Neural cell (in vitro differentiated cells): ENCODE data around the gene MYBPC3.
A peak's percentile ranks its signal among the peaks of the same experiment; 100 is the strongest.

ENCODE experiments used
- EZH2 ChIP-seq: fragments of 200-600, 300-800 bp; shearing (Covaris generic), sonication (generic); IDR thresholded peaks from 2 replicates; pipeline ENCODE4 v1.6.1; 2014; ENCODE audit warnings: antibody characterized with exemption, low read length, borderline replicate concordance, mild to moderate bottlenecking; ENCODE audit not compliant: insufficient read depth, poor library complexity, severe bottlenecking
- POLR2AphosphoS5 ChIP-seq: IDR thresholded peaks from 2 replicates; pipeline ENCODE4 v1.6.1; 2012
- RAD21 ChIP-seq: fragments of 450-650 bp; conservative IDR thresholded peaks from 2 replicates; pipeline ENCODE4 v1.6.1; 2014; ENCODE audit warnings: antibody characterized with exemption, mild to moderate bottlenecking, moderate library complexity
- TAF1 ChIP-seq: IDR thresholded peaks from 2 replicates; pipeline ENCODE4 v1.6.1; 2012; ENCODE audit warnings: low read depth
- TF ChIP-seq, protein P1 (sequence below): fragments of 450-650 bp; IDR thresholded peaks from 2 replicates; pipeline ENCODE4 v1.5.1; 2014; ENCODE audit warnings: antibody characterized with exemption, mild to moderate bottlenecking, moderate library complexity; ENCODE audit not compliant: poor library complexity, severe bottlenecking
- TF ChIP-seq, protein P2 (sequence below): IDR thresholded peaks from 2 replicates; pipeline ENCODE4 v1.6.1; 2012; ENCODE audit warnings: borderline replicate concordance

DNA sequence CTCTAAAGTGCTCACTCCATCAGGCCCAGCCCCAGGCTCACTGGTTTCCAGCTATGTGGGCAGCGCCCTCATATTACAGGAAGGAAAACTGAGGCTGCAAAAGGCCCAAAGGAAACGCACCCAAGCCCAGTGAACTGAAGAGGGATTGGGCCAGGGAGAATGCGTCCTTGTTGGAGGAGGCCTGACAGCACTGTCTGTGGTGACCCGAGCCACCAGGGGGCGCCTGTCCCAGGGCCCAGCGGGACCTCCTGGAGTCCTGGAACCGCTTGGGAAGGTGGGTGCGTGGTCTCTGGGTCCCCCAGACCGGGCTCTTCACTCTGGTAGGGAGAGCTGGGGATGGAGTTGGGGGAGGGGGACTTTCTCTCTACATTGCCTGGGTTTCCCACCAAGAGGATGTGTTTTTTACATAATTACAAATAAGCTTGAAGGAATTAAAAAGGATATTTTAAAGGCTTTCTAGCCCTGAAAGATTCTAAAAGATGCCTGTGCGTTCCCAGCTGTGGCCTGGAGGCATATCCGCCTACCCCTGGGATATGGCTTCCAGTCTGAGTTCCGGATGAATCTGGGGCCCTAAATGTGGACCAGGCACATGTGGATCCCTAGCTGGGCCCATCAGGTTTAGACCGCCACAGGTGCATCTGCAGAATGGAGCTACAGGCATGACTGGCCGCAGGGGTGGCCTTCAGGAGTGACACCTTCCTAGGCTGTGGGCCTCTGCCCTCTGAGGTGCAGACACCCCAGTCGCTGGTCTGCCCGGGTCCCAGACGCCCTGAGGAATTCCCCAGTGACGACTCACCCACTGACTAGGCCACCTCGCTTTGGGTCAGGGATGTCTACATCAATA is 21.6 kb upstream of the MYBPC3 start:
- TF ChIP-seq, protein P1, sequence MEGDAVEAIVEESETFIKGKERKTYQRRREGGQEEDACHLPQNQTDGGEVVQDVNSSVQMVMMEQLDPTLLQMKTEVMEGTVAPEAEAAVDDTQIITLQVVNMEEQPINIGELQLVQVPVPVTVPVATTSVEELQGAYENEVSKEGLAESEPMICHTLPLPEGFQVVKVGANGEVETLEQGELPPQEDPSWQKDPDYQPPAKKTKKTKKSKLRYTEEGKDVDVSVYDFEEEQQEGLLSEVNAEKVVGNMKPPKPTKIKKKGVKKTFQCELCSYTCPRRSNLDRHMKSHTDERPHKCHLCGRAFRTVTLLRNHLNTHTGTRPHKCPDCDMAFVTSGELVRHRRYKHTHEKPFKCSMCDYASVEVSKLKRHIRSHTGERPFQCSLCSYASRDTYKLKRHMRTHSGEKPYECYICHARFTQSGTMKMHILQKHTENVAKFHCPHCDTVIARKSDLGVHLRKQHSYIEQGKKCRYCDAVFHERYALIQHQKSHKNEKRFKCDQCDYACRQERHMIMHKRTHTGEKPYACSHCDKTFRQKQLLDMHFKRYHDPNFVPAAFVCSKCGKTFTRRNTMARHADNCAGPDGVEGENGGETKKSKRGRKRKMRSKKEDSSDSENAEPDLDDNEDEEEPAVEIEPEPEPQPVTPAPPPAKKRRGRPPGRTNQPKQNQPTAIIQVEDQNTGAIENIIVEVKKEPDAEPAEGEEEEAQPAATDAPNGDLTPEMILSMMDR: peak; percentile 48
- TF ChIP-seq EZH2 (no peak), POLR2AphosphoS5 (no peak), RAD21 (no peak), TAF1 (no peak)
- TF ChIP-seq, protein P2, sequence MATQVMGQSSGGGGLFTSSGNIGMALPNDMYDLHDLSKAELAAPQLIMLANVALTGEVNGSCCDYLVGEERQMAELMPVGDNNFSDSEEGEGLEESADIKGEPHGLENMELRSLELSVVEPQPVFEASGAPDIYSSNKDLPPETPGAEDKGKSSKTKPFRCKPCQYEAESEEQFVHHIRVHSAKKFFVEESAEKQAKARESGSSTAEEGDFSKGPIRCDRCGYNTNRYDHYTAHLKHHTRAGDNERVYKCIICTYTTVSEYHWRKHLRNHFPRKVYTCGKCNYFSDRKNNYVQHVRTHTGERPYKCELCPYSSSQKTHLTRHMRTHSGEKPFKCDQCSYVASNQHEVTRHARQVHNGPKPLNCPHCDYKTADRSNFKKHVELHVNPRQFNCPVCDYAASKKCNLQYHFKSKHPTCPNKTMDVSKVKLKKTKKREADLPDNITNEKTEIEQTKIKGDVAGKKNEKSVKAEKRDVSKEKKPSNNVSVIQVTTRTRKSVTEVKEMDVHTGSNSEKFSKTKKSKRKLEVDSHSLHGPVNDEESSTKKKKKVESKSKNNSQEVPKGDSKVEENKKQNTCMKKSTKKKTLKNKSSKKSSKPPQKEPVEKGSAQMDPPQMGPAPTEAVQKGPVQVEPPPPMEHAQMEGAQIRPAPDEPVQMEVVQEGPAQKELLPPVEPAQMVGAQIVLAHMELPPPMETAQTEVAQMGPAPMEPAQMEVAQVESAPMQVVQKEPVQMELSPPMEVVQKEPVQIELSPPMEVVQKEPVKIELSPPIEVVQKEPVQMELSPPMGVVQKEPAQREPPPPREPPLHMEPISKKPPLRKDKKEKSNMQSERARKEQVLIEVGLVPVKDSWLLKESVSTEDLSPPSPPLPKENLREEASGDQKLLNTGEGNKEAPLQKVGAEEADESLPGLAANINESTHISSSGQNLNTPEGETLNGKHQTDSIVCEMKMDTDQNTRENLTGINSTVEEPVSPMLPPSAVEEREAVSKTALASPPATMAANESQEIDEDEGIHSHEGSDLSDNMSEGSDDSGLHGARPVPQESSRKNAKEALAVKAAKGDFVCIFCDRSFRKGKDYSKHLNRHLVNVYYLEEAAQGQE: no peak
